GM04504 (cell line): Measurements from ENCODE around the gene NUTF2.
"Not testable (repeated sequence)": the region's sequence is repeated elsewhere in the genome, so short reads cannot be mapped to it uniquely, and the experiment has no call there.

Source experiments
- DNase-seq: peaks from one replicate; pipeline ENCODE4 v3.0.0-alpha.2; 2012; ENCODE audit warnings: low read depth

NUTF2 gene

GRCh38 chr16:67885545-67885944, 38.8 kb downstream of the NUTF2 start:
- no peak for DNase-seq

- no peak for DNase-seq
These were observed 39.2 kb downstream of the NUTF2 start for GRCh38 chr16:67885976-67886375.

- DNase-seq, result no peak
These were observed 39.7 kb downstream of the NUTF2 start for GRCh38 chr16:67886387-67886786.

- DNase-seq, result no peak
These were observed 41.6 kb downstream of the NUTF2 start for GRCh38 chr16:67888331-67888730.

GRCh38 chr16:67892375-67892774, 45.6 kb downstream of the NUTF2 start:
- DNase-seq, result no peak

GRCh38 chr16:67892899-67893742, 46.4 kb downstream of the NUTF2 start, which contains the start of gene PSKH1:
PSKH1 (plus strand) TSS chr16:67893254; CDS start chr16:67908750, 15,496 bp downstream.
- peak; percentile 87 for DNase-seq

GRCh38 chr16:67893743-67894399, 47.1 kb downstream of the NUTF2 start:
- no peak for DNase-seq

- no peak for DNase-seq
These were observed 50.5 kb downstream of the NUTF2 start for GRCh38 chr16:67897231-67897630.

- DNase-seq, result no peak
These were observed 55.0 kb downstream of the NUTF2 start for GRCh38 chr16:67901734-67902133.

GRCh38 chr16:67902831-67903230, 56.1 kb downstream of the NUTF2 start:
- DNase-seq, result no peak

- no peak for DNase-seq
These were observed 60.9 kb downstream of the NUTF2 start for GRCh38 chr16:67907397-67908180.

- DNase-seq, result no peak
These were observed 62.5 kb downstream of the NUTF2 start for GRCh38 chr16:67909056-67909742.

GRCh38 chr16:67910158-67910557, 63.4 kb downstream of the NUTF2 start:
- DNase-seq, result peak; percentile 59

- DNase-seq, result no peak
These were observed 68.2 kb downstream of the NUTF2 start for GRCh38 chr16:67914758-67915495.

- not testable (repeated sequence) for DNase-seq
These were observed 68.7 kb downstream of the NUTF2 start for GRCh38 chr16:67915496-67915769.

- no peak for DNase-seq
These were observed 69.3 kb downstream of the NUTF2 start for GRCh38 chr16:67915831-67916723.

- no peak for DNase-seq
These were observed 70.6 kb downstream of the NUTF2 start for GRCh38 chr16:67917140-67917851.

- peak; percentile 68 for DNase-seq
These were observed 71.1 kb downstream of the NUTF2 start for GRCh38 chr16:67917852-67918236.

- DNase-seq, result no peak
These were observed 73.0 kb downstream of the NUTF2 start for GRCh38 chr16:67919622-67920221.
